Omental fat pad (tissue), 4 donors: Measurements from ENCODE around the gene GRID1. TPM values are rescaled to one million over a fixed set of nuclear protein-coding genes. Genes with fewer than 3 reads are reported as not detected.

Experiments used
- ATAC-seq: fragments of 150-250 bp; one replicate; pipeline ENCODE4 v1.9.1; 2016; ENCODE audit warnings: mild to moderate bottlenecking, moderate library complexity; ENCODE audit not compliant: low FRiP score
- DNase-seq: peaks from one replicate; pipeline ENCODE4 v3.0.0-alpha.2; 2019; ENCODE audit warnings: low spot score
- CTCF ChIP-seq, 3 donors: fragments of 450-650 bp; IDR thresholded peaks; one replicate each; pipeline ENCODE4 v1.5.1; 2016 to 2017; ENCODE audit warnings: antibody characterized with exemption in 3 of 3, mild to moderate bottlenecking in 3 of 3, moderate library complexity in 2 of 3
- total RNA-seq, 4 donors: library from RNA; depleted of rRNA; stranded (reverse); fragments of >200 nt; gene quantifications; one replicate each; pipeline ENCODE4 v1.1.0, GENCODE V29; 2016

GRID1 gene
- total RNA-seq, 4 donors from 2014 or later, result 1.5 to 3.5 (median 2.4) TPM

- no peak for TF ChIP-seq CTCF (IDR thresholded peaks at IDR 0.05)
- DNase-seq (no peak), ATAC-seq (no peak)
These were observed 3.5 kb upstream of the GRID1 start for GRCh38 chr10:86370006-86370585.

GRCh38 chr10:86368987-86369386, 2.4 kb upstream of the GRID1 start:
- ATAC-seq, result no peak
- DNase-seq, result peak; percentile 8
- no peak for TF ChIP-seq CTCF (IDR thresholded peaks at IDR 0.05)

DNA sequence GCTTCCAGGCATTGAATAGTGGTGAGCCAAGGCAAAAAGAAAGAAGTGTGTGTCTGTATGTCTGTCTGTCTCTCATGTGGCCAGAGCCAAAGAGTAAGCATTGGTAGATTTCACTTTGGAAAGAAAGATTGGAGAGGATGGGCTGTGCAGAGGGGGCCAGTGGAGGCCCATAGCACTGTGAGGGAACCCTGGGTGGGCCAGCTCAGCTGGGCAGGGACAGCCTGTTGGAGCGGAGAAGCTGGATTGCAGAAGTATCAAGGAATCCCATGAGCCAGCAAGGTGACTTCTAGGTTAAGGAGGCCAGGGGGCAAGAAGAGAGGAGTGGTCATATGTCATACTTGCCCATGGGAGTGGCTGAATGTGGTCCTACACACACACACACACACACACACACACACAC, 1.5 kb upstream of the GRID1 start:
- DNase-seq, result no peak
- no peak for ATAC-seq
- TF ChIP-seq CTCF (IDR thresholded peaks at IDR 0.05), result no peak

GRCh38 chr10:86367152-86367951, 757 bp upstream of the GRID1 start:
- TF ChIP-seq CTCF (IDR thresholded peaks at IDR 0.05), result no peak
- DNase-seq (no peak), ATAC-seq (peak; percentile 6)

GRCh38 chr10:86366902-86367151, 232 bp upstream of the GRID1 start:
- DNase-seq (no peak), ATAC-seq (no peak)
- no peak for TF ChIP-seq CTCF (IDR thresholded peaks at IDR 0.05)

- TF ChIP-seq CTCF (IDR thresholded peaks at IDR 0.05), result no peak
- DNase-seq, result peak; percentile 19
- ATAC-seq, result no peak
These were observed 1.1 kb downstream of the GRID1 start for GRCh38 chr10:86365346-86366032.
